ENCODE data around the gene FHDC1. TPM values are rescaled to one million over a fixed set of nuclear protein-coding genes. Genes with fewer than 3 reads are reported as not detected.

The FHDC1 gene
- total and polyA plus RNA-seq, 2 experiments from 2014 or later, result 0.18 TPM; not detected in 1

- Histone ChIP-seq H3K36me3 (no peaks in the 10 kb centered on the region), H3K9me3 (ENCODE audit: low read depth) (no peaks in the 10 kb centered on the region), H3K27ac (no peak overlapping the region), H3K4me3 (peak overlapping the region; percentile 69), H3K27me3 (peaks cover 78% of the 10 kb centered on the region), H3K4me1 (ENCODE audit: low read depth) (peaks cover 2% of the 10 kb centered on the region)
- DNase-seq (ENCODE audit: low read depth in 1 of 2, low spot score in 1 of 2), result no peak
- no peak for TF ChIP-seq CTCF (IDR thresholded peaks at IDR 0.05; ENCODE audit: low read depth, low read length)
Observed at GRCh38 chr4:152935143-152935542, 980 bp upstream of the FHDC1 start.

GRCh38 chr4:152936446-152937335, 568 bp downstream of the FHDC1 start:
- H3K27ac ChIP-seq, result no peak overlapping the region
- peak in 1 of 2 donors; percentile 39 for DNase-seq (ENCODE audit: low read depth in 1 of 2, low spot score in 1 of 2)
- peaks cover 2% of the 10 kb centered on the region for H3K4me1 ChIP-seq (ENCODE audit: low read depth)
- H3K36me3 ChIP-seq, result no peaks in the 10 kb centered on the region
- no peak for TF ChIP-seq CTCF (IDR thresholded peaks at IDR 0.05; ENCODE audit: low read depth, low read length)
- H3K4me3 ChIP-seq, result peak overlapping the region; percentile 69
- peaks cover 94% of the 10 kb centered on the region for H3K27me3 ChIP-seq
- no peaks in the 10 kb centered on the region for H3K9me3 ChIP-seq (ENCODE audit: low read depth)

GRCh38 chr4:152937336-152938236, 1.5 kb downstream of the FHDC1 start:
- peak; percentile 37 to 38 for DNase-seq (ENCODE audit: low read depth in 1 of 2, low spot score in 1 of 2)
- TF ChIP-seq CTCF (IDR thresholded peaks at IDR 0.05; ENCODE audit: low read depth, low read length), result no peak
- Histone ChIP-seq H3K4me3 (peak overlapping the region; percentile 69), H3K4me1 (ENCODE audit: low read depth) (peaks cover 2% of the 10 kb centered on the region), H3K27ac (no peak overlapping the region), H3K27me3 (peaks cover 100% of the 10 kb centered on the region), H3K9me3 (ENCODE audit: low read depth) (no peaks in the 10 kb centered on the region), H3K36me3 (no peaks in the 10 kb centered on the region)

- DNase-seq (ENCODE audit: low read depth in 1 of 2, low spot score in 1 of 2), result no peak
- Histone ChIP-seq H3K9me3 (ENCODE audit: low read depth) (no peaks in the 10 kb centered on the region), H3K4me1 (ENCODE audit: low read depth) (peaks cover 2% of the 10 kb centered on the region), H3K27ac (no peak overlapping the region), H3K27me3 (peaks cover 100% of the 10 kb centered on the region), H3K36me3 (no peaks in the 10 kb centered on the region), H3K4me3 (peak overlapping the region; percentile 69)
- no peak for TF ChIP-seq CTCF (IDR thresholded peaks at IDR 0.05; ENCODE audit: low read depth, low read length)
Observed at GRCh38 chr4:152938237-152938947, 2.3 kb downstream of the FHDC1 start.

- Histone ChIP-seq H3K9me3 (ENCODE audit: low read depth) (no peaks in the 10 kb centered on the region), H3K27me3 (peaks cover 94% of the 10 kb centered on the region), H3K4me1 (ENCODE audit: low read depth) (peaks cover 2% of the 10 kb centered on the region), H3K4me3 (no peak overlapping the region), H3K36me3 (no peaks in the 10 kb centered on the region), H3K27ac (no peak overlapping the region)
- no peak for DNase-seq (ENCODE audit: low read depth in 1 of 2, low spot score in 1 of 2)
- TF ChIP-seq CTCF (IDR thresholded peaks at IDR 0.05; ENCODE audit: low read depth, low read length), result no peak
Observed at GRCh38 chr4:152939621-152940020, 3.5 kb downstream of the FHDC1 start.
